HEK293 (cell line): ENCODE data around the gene CECR2.

Experiments
- CTCF ChIA-PET: fragments of 350-600 bp; formaldehyde crosslinking; extraction: SDS; loops from one replicate; lab custom pipeline; 2021; ENCODE audit warnings: antibody characterized with exemption; lab: Yijun Ruan, JAX
- POLR2A ChIA-PET: fragments of 300-600 bp; formaldehyde crosslinking; extraction: SDS; loops from one replicate; lab custom pipeline; 2020; ENCODE audit warnings: antibody characterized with exemption, inconsistent platforms; lab: Yijun Ruan, JAX
- H3K27ac ChIP-seq: fragments of 200-500 bp; sonication (Bioruptor generic); 2 replicates; pipeline ENCODE4 v1.5.1; 2014; ENCODE audit warnings: low read depth, low read length, control low read depth, inconsistent platforms; ENCODE audit errors: extremely low read depth
- H3K36me3 ChIP-seq, 2 experiments: fragments of 200-500 bp in 1 of 2; sonication (Bioruptor generic) in 1 of 2; 1 replicate in 1 of 2; 2 replicates in 1 of 2; pipeline ENCODE4 v1.5.1; 2014 to 2017; ENCODE audit warnings: inconsistent platforms in 2 of 2, low read length in 2 of 2; ENCODE audit not compliant: control insufficient read depth in 2 of 2, insufficient read depth in 1 of 2
- H3K4me1 ChIP-seq: fragments of 200-500 bp; sonication (Bioruptor generic); 2 replicates; pipeline ENCODE4 v1.5.1; 2014; ENCODE audit warnings: mild to moderate bottlenecking, low read length, inconsistent platforms; ENCODE audit not compliant: control insufficient read depth, insufficient read depth
- H3K4me3 ChIP-seq: 2 replicates; pipeline ENCODE4 v1.5.1; 2011; ENCODE audit warnings: low read depth, mild to moderate bottlenecking, control low read depth, low read length, moderate library complexity
- H3K9me3 ChIP-seq: fragments of 200-500 bp; sonication (Bioruptor generic); 2 replicates; pipeline ENCODE4 v1.5.1; 2014; ENCODE audit warnings: low read depth, low read length, inconsistent platforms; ENCODE audit not compliant: control insufficient read depth, insufficient read depth
- BCL11A ChIP-seq: fragments of 450-650 bp; formaldehyde crosslinking; IDR thresholded peaks from 2 replicates; pipeline ENCODE4 v1.5.1; 2016; ENCODE audit warnings: low read depth, missing biosample characterization, missing genetic modification characterization
- BCL11B ChIP-seq: fragments of 450-650 bp; formaldehyde crosslinking; IDR thresholded peaks from 2 replicates; pipeline ENCODE4 v1.5.1; 2016; ENCODE audit warnings: low read depth, missing biosample characterization, missing genetic modification characterization
- PRDM6 ChIP-seq: fragments of 450-650 bp; formaldehyde crosslinking; IDR thresholded peaks from 2 replicates; pipeline ENCODE4 v1.5.1; 2017; ENCODE audit warnings: missing biosample characterization, missing genetic modification characterization
- SCRT1 ChIP-seq: fragments of 450-650 bp; formaldehyde crosslinking; IDR thresholded peaks from 2 replicates; pipeline ENCODE4 v1.5.1; 2016; ENCODE audit warnings: missing biosample characterization, missing genetic modification characterization, borderline replicate concordance
- ZBTB20 ChIP-seq: fragments of 450-650 bp; formaldehyde crosslinking; IDR thresholded peaks from 2 replicates; pipeline ENCODE4 v1.5.1; 2016; ENCODE audit warnings: missing biosample characterization, missing genetic modification characterization
- ZBTB21 ChIP-seq: fragments of 450-650 bp; formaldehyde crosslinking; IDR thresholded peaks from 2 replicates; pipeline ENCODE4 v1.5.1; 2017; ENCODE audit warnings: missing biosample characterization, missing genetic modification characterization
- ZNF114 ChIP-seq: fragments of 450-650 bp; formaldehyde crosslinking; IDR thresholded peaks from 2 replicates; pipeline ENCODE4 v1.5.0; 2017; ENCODE audit warnings: missing biosample characterization, missing genetic modification characterization
- ZNF19 ChIP-seq: fragments of 450-650 bp; formaldehyde crosslinking; IDR thresholded peaks from 2 replicates; pipeline ENCODE4; 2016; ENCODE audit warnings: missing biosample characterization, missing genetic modification characterization, low read depth
- ZNF202 ChIP-seq: fragments of 450-650 bp; formaldehyde crosslinking; IDR thresholded peaks from 2 replicates; pipeline ENCODE4 v1.5.1; 2016; ENCODE audit warnings: missing biosample characterization, missing genetic modification characterization, borderline replicate concordance
- ZNF24 ChIP-seq: fragments of 450-650 bp; formaldehyde crosslinking; IDR thresholded peaks from 2 replicates; pipeline ENCODE4 v1.5.1; 2016; ENCODE audit warnings: missing biosample characterization, missing genetic modification characterization
- ZNF48 ChIP-seq: fragments of 450-650 bp; formaldehyde crosslinking; IDR thresholded peaks from 2 replicates; pipeline ENCODE4 v1.5.1; 2016; ENCODE audit warnings: missing biosample characterization, missing genetic modification characterization
- ZNF585B ChIP-seq: fragments of 450-650 bp; formaldehyde crosslinking; IDR thresholded peaks from 2 replicates; pipeline ENCODE4 v1.5.1; 2016; ENCODE audit warnings: missing biosample characterization, missing genetic modification characterization
- ZNF629 ChIP-seq: fragments of 450-650 bp; formaldehyde crosslinking; IDR thresholded peaks from 2 replicates; pipeline ENCODE4 v1.5.1; 2017; ENCODE audit warnings: missing biosample characterization, missing genetic modification characterization
- ZNF692 ChIP-seq: fragments of 450-650 bp; formaldehyde crosslinking; IDR thresholded peaks from 2 replicates; pipeline ENCODE4 v1.5.1; 2016; ENCODE audit warnings: missing biosample characterization, missing genetic modification characterization
- ZXDB ChIP-seq: fragments of 450-650 bp; formaldehyde crosslinking; IDR thresholded peaks from 2 replicates; pipeline ENCODE4 v1.5.1; 2016; ENCODE audit warnings: missing biosample characterization, missing genetic modification characterization
- TF ChIP-seq, protein P1 (sequence below): fragments of 450-650 bp; formaldehyde crosslinking; IDR thresholded peaks from 2 replicates; pipeline ENCODE4 v1.5.1; 2017; ENCODE audit warnings: missing biosample characterization, mild to moderate bottlenecking, missing genetic modification characterization, moderate library complexity
- TF ChIP-seq, protein P2 (sequence below): fragments of 450-650 bp; formaldehyde crosslinking; IDR thresholded peaks from 2 replicates; pipeline ENCODE4 v1.5.1; 2016; ENCODE audit warnings: missing biosample characterization, missing genetic modification characterization, low read depth
- TF ChIP-seq, protein P3 (sequence below): fragments of 450-650 bp; formaldehyde crosslinking; IDR thresholded peaks from 2 replicates; pipeline ENCODE4 v1.5.1; 2016; ENCODE audit warnings: missing biosample characterization, missing genetic modification characterization

Gene CECR2

GRCh38 chr22:17376950-17377349, 7.7 kb downstream of the CECR2 start:
- ChIA-PET POLR2A (interaction anchor here (0.7 to 1.1 kb wide), 2 partner anchors 8 to 1532 kb away, joined by 3 to 6 read pairs; partner anchors contain the start of gene CECR2), CTCF (interaction anchor here (0.7 to 1.2 kb wide), 5 partner anchors 10 to 205 kb away, joined by 4 to 7 read pairs (median 4); no protein-coding TSS in a partner anchor)
- H3K36me3 ChIP-seq = no peaks in the 10 kb centered on the region
- H3K4me3 ChIP-seq = no peak overlapping the region
- TF ChIP-seq ZNF692 (0 out of 2 replicates have a peak, but pooled peaks have one; percentile 36), PRDM6 (tag by site-specific recombination) (no peak)
- peaks cover 23% of the 10 kb centered on the region for H3K4me1 ChIP-seq
- no peak overlapping the region for H3K27ac ChIP-seq
- H3K9me3 ChIP-seq = no peaks in the 10 kb centered on the region

DNA sequence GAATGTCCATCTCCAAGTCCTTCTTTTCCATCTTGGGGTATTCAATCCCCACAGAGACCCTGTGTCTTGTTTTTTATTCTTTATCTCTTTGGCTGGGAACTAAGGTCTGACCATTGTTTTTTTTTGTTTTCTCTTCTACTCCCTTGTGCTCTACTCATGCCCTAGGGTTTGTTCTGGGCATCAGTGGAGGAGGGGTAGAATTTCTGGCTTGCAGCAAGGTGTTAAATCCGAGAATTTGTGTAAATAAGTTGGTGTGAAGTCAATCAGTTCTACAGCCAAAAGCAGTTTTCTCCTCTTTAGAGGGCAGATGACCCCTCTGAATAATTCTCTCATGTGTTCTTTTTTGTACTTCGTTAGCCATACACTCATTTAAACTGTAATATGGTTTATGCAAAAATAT, 10.7 kb downstream of the CECR2 start:
- Histone ChIP-seq H3K4me3 (no peak overlapping the region), H3K9me3 (no peaks in the 10 kb centered on the region), H3K36me3 (no peaks in the 10 kb centered on the region; a peak in 1 of 3 replicates), H3K27ac (no peak overlapping the region), H3K4me1 (peaks cover 23% of the 10 kb centered on the region)
- TF ChIP-seq PRDM6 (tag by site-specific recombination) = peak; percentile 56; the same call in 1 of the 2 replicates
- TF ChIP-seq ZNF19 = no peak
- POLR2A ChIA-PET = interaction anchor here (1.7 to 2.0 kb wide), 2 partner anchors 9 to 11 kb away, joined by 7 to 13 read pairs; partner anchors contain the start of gene CECR2
- CTCF ChIA-PET = interaction anchor here (0.6 to 1.8 kb wide), 4 partner anchors 12 to 394 kb away, joined by 3 to 6 read pairs (median 4); no protein-coding TSS in a partner anchor

GRCh38 chr22:17380359-17381087, 11.3 kb downstream of the CECR2 start:
- Histone ChIP-seq H3K4me1 (peaks cover 23% of the 10 kb centered on the region), H3K36me3 (no peaks in the 10 kb centered on the region; a peak in 1 of 3 replicates), H3K4me3 (no peak overlapping the region), H3K9me3 (no peaks in the 10 kb centered on the region), H3K27ac (no peak overlapping the region)
- ChIA-PET CTCF (interaction anchor here (0.6 to 1.8 kb wide), 3 partner anchors 13 to 209 kb away, joined by 3 to 5 read pairs (median 3); no protein-coding TSS in a partner anchor), POLR2A (interaction anchor here (1.7 to 2.0 kb wide), 2 partner anchors 9 to 11 kb away, joined by 7 to 13 read pairs; partner anchors contain the start of gene CECR2)
- TF ChIP-seq ZNF202 (tag by site-specific recombination) (no peak), ZNF24 (tag by site-specific recombination) (no peak), ZXDB (tag by site-specific recombination) (no peak), BCL11B (tag by site-specific recombination) (no peak), ZBTB21 (peak; percentile 19; the same call in 1 of the 2 replicates), ZNF585B (peak; percentile 67), ZNF19 (no peak), ZNF629 (tag by site-specific recombination) (peak; percentile 75), ZNF48 (tag by site-specific recombination) (no peak), BCL11A (tag by site-specific recombination) (no peak), ZBTB20 (tag by site-specific recombination) (no peak), SCRT1 (tag by site-specific recombination) (no peak), ZNF114 (tag by site-specific recombination) (no peak)
- TF ChIP-seq, protein P1, sequence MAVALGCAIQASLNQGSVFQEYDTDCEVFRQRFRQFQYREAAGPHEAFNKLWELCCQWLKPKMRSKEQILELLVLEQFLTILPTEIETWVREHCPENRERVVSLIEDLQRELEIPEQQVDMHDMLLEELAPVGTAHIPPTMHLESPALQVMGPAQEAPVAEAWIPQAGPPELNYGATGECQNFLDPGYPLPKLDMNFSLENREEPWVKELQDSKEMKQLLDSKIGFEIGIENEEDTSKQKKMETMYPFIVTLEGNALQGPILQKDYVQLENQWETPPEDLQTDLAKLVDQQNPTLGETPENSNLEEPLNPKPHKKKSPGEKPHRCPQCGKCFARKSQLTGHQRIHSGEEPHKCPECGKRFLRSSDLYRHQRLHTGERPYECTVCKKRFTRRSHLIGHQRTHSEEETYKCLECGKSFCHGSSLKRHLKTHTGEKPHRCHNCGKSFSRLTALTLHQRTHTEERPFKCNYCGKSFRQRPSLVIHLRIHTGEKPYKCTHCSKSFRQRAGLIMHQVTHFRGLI (tag by site-specific recombination) = no peak
- TF ChIP-seq, protein P2, sequence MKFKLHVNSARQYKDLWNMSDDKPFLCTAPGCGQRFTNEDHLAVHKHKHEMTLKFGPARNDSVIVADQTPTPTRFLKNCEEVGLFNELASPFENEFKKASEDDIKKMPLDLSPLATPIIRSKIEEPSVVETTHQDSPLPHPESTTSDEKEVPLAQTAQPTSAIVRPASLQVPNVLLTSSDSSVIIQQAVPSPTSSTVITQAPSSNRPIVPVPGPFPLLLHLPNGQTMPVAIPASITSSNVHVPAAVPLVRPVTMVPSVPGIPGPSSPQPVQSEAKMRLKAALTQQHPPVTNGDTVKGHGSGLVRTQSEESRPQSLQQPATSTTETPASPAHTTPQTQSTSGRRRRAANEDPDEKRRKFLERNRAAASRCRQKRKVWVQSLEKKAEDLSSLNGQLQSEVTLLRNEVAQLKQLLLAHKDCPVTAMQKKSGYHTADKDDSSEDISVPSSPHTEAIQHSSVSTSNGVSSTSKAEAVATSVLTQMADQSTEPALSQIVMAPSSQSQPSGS (tag by site-specific recombination) = peak; percentile 91
- TF ChIP-seq, protein P3, sequence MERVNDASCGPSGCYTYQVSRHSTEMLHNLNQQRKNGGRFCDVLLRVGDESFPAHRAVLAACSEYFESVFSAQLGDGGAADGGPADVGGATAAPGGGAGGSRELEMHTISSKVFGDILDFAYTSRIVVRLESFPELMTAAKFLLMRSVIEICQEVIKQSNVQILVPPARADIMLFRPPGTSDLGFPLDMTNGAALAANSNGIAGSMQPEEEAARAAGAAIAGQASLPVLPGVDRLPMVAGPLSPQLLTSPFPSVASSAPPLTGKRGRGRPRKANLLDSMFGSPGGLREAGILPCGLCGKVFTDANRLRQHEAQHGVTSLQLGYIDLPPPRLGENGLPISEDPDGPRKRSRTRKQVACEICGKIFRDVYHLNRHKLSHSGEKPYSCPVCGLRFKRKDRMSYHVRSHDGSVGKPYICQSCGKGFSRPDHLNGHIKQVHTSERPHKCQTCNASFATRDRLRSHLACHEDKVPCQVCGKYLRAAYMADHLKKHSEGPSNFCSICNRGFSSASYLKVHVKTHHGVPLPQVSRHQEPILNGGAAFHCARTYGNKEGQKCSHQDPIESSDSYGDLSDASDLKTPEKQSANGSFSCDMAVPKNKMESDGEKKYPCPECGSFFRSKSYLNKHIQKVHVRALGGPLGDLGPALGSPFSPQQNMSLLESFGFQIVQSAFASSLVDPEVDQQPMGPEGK = 0 out of 2 replicates have a peak, but pooled peaks have one; percentile 26
